ENCODE measurements around the gene NRXN3.

GRCh38 chr14:78181270-78181669 is 11.1 kb downstream of the NRXN3 start:
- no peak for TF ChIP-seq CTCF (conservative IDR thresholded peaks at IDR 0.05; ENCODE audit: low read length)
- no peak for TF ChIP-seq EZH2phosphoT487 (IDR thresholded peaks at IDR 0.05; ENCODE audit: borderline replicate concordance, low read depth, low read length)
